SK-N-SH treated with all-trans-retinoic acid at 6 μM for 48 hours (cell line): ENCODE results near the gene MYADM.

Experiments used
- ATAC-seq: fragments of 200-7000 bp; cut with Tn5 transposase; 3 replicates; pipeline ENCODE4 v1.9.1; 2020; ENCODE audit warnings: mild to moderate bottlenecking, moderate library complexity
- ARNTL ChIP-seq: fragments of 450-650 bp; formaldehyde crosslinking; IDR thresholded peaks from 2 replicates; pipeline ENCODE4 v1.5.0; 2020; ENCODE audit warnings: low read depth, mild to moderate bottlenecking, moderate library complexity, borderline replicate concordance
- BACH2 ChIP-seq: fragments of 250-450 bp; sonication (Bioruptor Pico); IDR thresholded peaks from 2 replicates; pipeline ENCODE4 v1.9.0; 2021; ENCODE audit warnings: mild to moderate bottlenecking, borderline replicate concordance
- CREB5 ChIP-seq: fragments of 250-450 bp; sonication (Bioruptor Pico); IDR thresholded peaks from 2 replicates; pipeline ENCODE4 v1.5.1; 2020; ENCODE audit warnings: low read depth, mild to moderate bottlenecking, moderate library complexity
- CSDC2 ChIP-seq: fragments of 250-450 bp; sonication (Bioruptor Pico); IDR thresholded peaks from 2 replicates; pipeline ENCODE4 v1.5.0; 2020; ENCODE audit warnings: mild to moderate bottlenecking, moderate library complexity
- GLIS3 ChIP-seq: fragments of 250-450 bp; sonication (Bioruptor Pico); IDR thresholded peaks from 2 replicates; pipeline ENCODE4 v1.5.0; 2020; ENCODE audit warnings: mild to moderate bottlenecking, moderate library complexity
- ISL1 ChIP-seq: fragments of 250-450 bp; sonication (Bioruptor Pico); IDR thresholded peaks from 2 replicates; pipeline ENCODE4 v2.1.2; 2022; ENCODE audit warnings: mild to moderate bottlenecking, moderate library complexity
- OSR1 ChIP-seq: fragments of 250-450 bp; sonication (Bioruptor Pico); IDR thresholded peaks from 2 replicates; pipeline ENCODE4 v1.8.0; 2022; ENCODE audit warnings: moderate library complexity, mild to moderate bottlenecking, inconsistent platforms
- PPARA ChIP-seq: fragments of 250-450 bp; sonication (Bioruptor Pico); IDR thresholded peaks from 2 replicates; pipeline ENCODE4 v1.5.0; 2020; ENCODE audit warnings: mild to moderate bottlenecking, borderline replicate concordance
- RARB ChIP-seq: fragments of 250-450 bp; sonication (Bioruptor Pico); IDR thresholded peaks from 2 replicates; pipeline ENCODE4 v1.8.0; 2021; ENCODE audit warnings: mild to moderate bottlenecking, moderate library complexity
- SNAI2 ChIP-seq: fragments of 250-450 bp; sonication (Bioruptor Pico); IDR thresholded peaks from 2 replicates; pipeline ENCODE4 v1.5.0; 2020; ENCODE audit warnings: mild to moderate bottlenecking, moderate library complexity
- TCF4 ChIP-seq: fragments of 250-450 bp; sonication (Bioruptor Pico); IDR thresholded peaks from 2 replicates; pipeline ENCODE4 v1.8.0; 2021; ENCODE audit warnings: mild to moderate bottlenecking, moderate library complexity, borderline replicate concordance
- TOX ChIP-seq: fragments of 250-450 bp; sonication (Bioruptor Pico); IDR thresholded peaks from 2 replicates; pipeline ENCODE4 v1.8.0; 2021; ENCODE audit warnings: mild to moderate bottlenecking, moderate library complexity, borderline replicate concordance
- ZC3H10 ChIP-seq: fragments of 250-450 bp; sonication (Bioruptor Pico); IDR thresholded peaks from 2 replicates; pipeline ENCODE4 v1.5.1; 2021; ENCODE audit warnings: mild to moderate bottlenecking, moderate library complexity
- ZFP3 ChIP-seq: fragments of 250-450 bp; sonication (Bioruptor Pico); IDR thresholded peaks from 2 replicates; pipeline ENCODE4 v1.5.0; 2020; ENCODE audit warnings: mild to moderate bottlenecking, moderate library complexity
- ZFP30 ChIP-seq: fragments of 450-650 bp; formaldehyde crosslinking; IDR thresholded peaks from 2 replicates; pipeline ENCODE4 v1.5.0; 2022; ENCODE audit warnings: mild to moderate bottlenecking, moderate library complexity
- ZNF565 ChIP-seq: fragments of 450-650 bp; formaldehyde crosslinking; conservative IDR thresholded peaks from 2 replicates; pipeline ENCODE4 v1.5.0; 2020; ENCODE audit warnings: low read depth, mild to moderate bottlenecking, moderate library complexity
- ZNF70 ChIP-seq: fragments of 450-650 bp; formaldehyde crosslinking; IDR thresholded peaks from 2 replicates; pipeline ENCODE4 v1.5.0; 2020; ENCODE audit warnings: mild to moderate bottlenecking, moderate library complexity
- ZNF8 ChIP-seq: fragments of 450-650 bp; formaldehyde crosslinking; IDR thresholded peaks from 2 replicates; pipeline ENCODE4 v1.5.0; 2020; ENCODE audit warnings: mild to moderate bottlenecking, moderate library complexity
- TF ChIP-seq, protein P1 (sequence below): fragments of 250-450 bp; sonication (Bioruptor Pico); IDR thresholded peaks from 2 replicates; pipeline ENCODE4 v1.5.1; 2021; ENCODE audit warnings: mild to moderate bottlenecking, moderate library complexity

Gene MYADM

GRCh38 chr19:53892981-53893325 lies 25.3 kb downstream of the MYADM start:
- ATAC-seq, result peak; percentile 76
- TF ChIP-seq TCF4 (CRISPR knock-in tag) (no peak), PPARA (CRISPR knock-in tag) (no peak), SNAI2 (no peak), TOX (CRISPR knock-in tag) (no peak)
- TF ChIP-seq, protein P1, sequence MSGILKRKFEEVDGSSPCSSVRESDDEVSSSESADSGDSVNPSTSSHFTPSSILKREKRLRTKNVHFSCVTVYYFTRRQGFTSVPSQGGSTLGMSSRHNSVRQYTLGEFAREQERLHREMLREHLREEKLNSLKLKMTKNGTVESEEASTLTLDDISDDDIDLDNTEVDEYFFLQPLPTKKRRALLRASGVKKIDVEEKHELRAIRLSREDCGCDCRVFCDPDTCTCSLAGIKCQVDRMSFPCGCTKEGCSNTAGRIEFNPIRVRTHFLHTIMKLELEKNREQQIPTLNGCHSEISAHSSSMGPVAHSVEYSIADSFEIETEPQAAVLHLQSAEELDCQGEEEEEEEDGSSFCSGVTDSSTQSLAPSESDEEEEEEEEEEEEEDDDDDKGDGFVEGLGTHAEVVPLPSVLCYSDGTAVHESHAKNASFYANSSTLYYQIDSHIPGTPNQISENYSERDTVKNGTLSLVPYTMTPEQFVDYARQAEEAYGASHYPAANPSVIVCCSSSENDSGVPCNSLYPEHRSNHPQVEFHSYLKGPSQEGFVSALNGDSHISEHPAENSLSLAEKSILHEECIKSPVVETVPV (CRISPR knock-in tag), result no peak

DNA sequence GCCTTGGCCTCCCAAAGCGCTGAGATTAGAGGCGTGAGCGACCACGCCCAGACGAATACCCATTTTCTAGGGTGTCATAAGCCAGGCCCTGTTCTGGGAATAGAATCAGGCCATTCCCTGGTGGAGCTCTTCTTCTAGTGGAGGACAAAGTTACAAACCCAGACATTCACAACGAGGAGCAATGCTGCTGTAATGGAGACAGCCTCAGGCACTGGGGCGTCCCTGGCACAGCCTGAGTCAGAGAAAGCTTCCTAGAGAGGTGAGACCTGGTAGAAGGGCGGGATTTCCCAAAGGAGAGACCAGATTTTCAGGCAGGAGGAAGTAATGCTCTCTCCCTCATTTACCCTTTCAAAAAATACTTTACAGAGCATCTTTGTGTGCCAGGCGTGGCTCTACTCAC lies 27.0 kb downstream of the MYADM start:
- no peak for ATAC-seq
- TF ChIP-seq ZFP3 (CRISPR knock-in tag), result no peak
- TF ChIP-seq ARNTL (CRISPR knock-in tag), result no peak
- no peak for TF ChIP-seq TCF4 (CRISPR knock-in tag)
- TF ChIP-seq, protein P1 (CRISPR knock-in tag), result no peak
- TF ChIP-seq CREB5 (CRISPR knock-in tag), result no peak
- no peak for TF ChIP-seq ZNF8 (CRISPR knock-in tag)
- no peak for TF ChIP-seq ISL1 (CRISPR knock-in tag)
- no peak for TF ChIP-seq ZFP30 (CRISPR knock-in tag)
- TF ChIP-seq ZNF565 (CRISPR knock-in tag), result no peak
- no peak for TF ChIP-seq TOX (CRISPR knock-in tag)
- no peak for TF ChIP-seq SNAI2

DNA sequence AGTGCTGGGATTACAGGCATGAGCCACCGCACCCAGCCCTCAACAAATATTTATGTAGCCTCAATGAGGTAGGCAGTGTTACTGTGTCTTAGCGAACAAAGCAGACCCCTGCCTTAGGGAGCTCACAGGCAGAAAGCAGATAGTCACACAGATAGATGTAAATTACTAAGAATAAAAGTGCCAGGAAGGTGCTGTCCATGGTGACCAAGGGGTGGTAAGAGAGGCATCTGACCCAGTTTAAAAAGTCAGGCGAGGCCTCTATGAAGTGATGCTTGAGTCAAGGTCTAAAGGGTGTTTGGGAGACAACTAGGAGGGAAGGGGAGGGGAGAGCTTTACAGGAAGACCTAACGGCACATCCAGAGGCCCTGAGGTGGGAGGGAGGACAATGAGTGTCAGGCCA lies 29.0 kb downstream of the MYADM start:
- ATAC-seq, result no peak

GRCh38 chr19:53897459-53897858 lies 29.8 kb downstream of the MYADM start:
- ATAC-seq, result no peak
- TF ChIP-seq ARNTL (CRISPR knock-in tag) (no peak), ZC3H10 (CRISPR knock-in tag) (no peak), ZNF70 (CRISPR knock-in tag) (no peak), BACH2 (no peak), ISL1 (CRISPR knock-in tag) (no peak), OSR1 (CRISPR knock-in tag) (no peak), TOX (CRISPR knock-in tag) (no peak), ZNF565 (CRISPR knock-in tag) (no peak), ZFP3 (CRISPR knock-in tag) (no peak), RARB (CRISPR knock-in tag) (no peak), SNAI2 (no peak), TCF4 (CRISPR knock-in tag) (no peak), GLIS3 (no peak), ZFP30 (CRISPR knock-in tag) (no peak)
- TF ChIP-seq, protein P1 (CRISPR knock-in tag), result no peak

More for the DNA sequence above, 29.0 kb downstream of the MYADM start:
- TF ChIP-seq, protein P1 (CRISPR knock-in tag), result no peak
- TF ChIP-seq ZFP30 (CRISPR knock-in tag) (no peak), RARB (CRISPR knock-in tag) (no peak), ZNF70 (CRISPR knock-in tag) (no peak), ZFP3 (CRISPR knock-in tag) (no peak), CSDC2 (no peak), GLIS3 (no peak), ZNF8 (CRISPR knock-in tag) (no peak)
